ENCODE results near the gene SCGB3A2.

DNA sequence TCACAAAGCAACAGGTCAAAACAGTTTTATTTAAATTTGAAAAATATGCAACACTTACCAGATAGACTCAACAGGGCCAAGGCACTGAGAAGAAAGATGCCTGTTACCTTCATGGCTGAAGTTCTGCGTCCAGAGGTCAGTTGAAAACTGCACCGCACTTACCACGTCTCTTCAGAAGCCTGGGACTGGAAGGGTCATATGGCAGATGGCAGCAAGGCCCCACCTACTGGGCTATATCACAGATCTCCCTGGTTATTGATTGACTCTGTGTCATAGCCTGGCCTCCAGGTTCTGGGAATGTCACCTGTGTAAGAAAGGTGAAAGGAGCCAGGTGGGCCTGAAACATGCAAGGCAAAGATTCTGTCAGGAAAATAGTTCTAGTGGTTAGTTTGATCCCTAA is 47.0 kb upstream of the SCGB3A2 start, which contains the start of gene SPINK1:
- TF ChIP-seq EZH2 (IDR thresholded peaks at IDR 0.05; ENCODE audit: insufficient read depth, poor library complexity, severe bottlenecking) (no peak), EZH2phosphoT487 (IDR thresholded peaks at IDR 0.05; ENCODE audit: insufficient read depth, low read depth) (no peak)

All from GM23248 (cell line).